Endodermal cell (in vitro differentiated cells): ENCODE data around the gene LYL1. TPM values are rescaled to one million over a fixed set of nuclear protein-coding genes. Genes with fewer than 3 reads are reported as not detected.

ENCODE experiments used
- DNase-seq: peaks from one replicate; pipeline ENCODE4 v3.0.0-alpha.2; 2017
- H3K27ac ChIP-seq: 2 replicates; pipeline ENCODE4 v1.5.1; 2013; ENCODE audit warnings: mild to moderate bottlenecking, low read depth, low read length, moderate library complexity
- H3K27me3 ChIP-seq: 2 replicates; pipeline ENCODE4 v1.6.1; 2013; ENCODE audit warnings: mild to moderate bottlenecking, low read length, moderate library complexity; ENCODE audit not compliant: insufficient read depth, control insufficient read depth, poor library complexity, severe bottlenecking
- H3K36me3 ChIP-seq: 2 replicates; pipeline ENCODE4 v1.7.0; 2013; ENCODE audit warnings: mild to moderate bottlenecking, low read length, moderate library complexity; ENCODE audit not compliant: control insufficient read depth, insufficient read depth
- H3K4me1 ChIP-seq: one replicate; pipeline ENCODE4 v1.7.0; 2013; ENCODE audit warnings: low read length; ENCODE audit not compliant: control insufficient read depth, insufficient read depth
- H3K4me3 ChIP-seq: 2 replicates; pipeline ENCODE4 v1.5.1; 2013; ENCODE audit warnings: mild to moderate bottlenecking, low read length, moderate library complexity
- H3K9ac ChIP-seq: 2 replicates; pipeline ENCODE4 v1.6.1; 2013; ENCODE audit warnings: mild to moderate bottlenecking, low read length, moderate library complexity; ENCODE audit not compliant: poor library complexity, severe bottlenecking; ENCODE audit errors: extremely low read depth
- H3K9me3 ChIP-seq: 2 replicates; pipeline ENCODE4 v1.6.1; 2013; ENCODE audit warnings: mild to moderate bottlenecking, low read length, moderate library complexity; ENCODE audit not compliant: control insufficient read depth
- H3K27ac Mint-ChIP-seq: 2 replicates; pipeline ENCODE4 v1.8.0; 2020; ENCODE audit warnings: mixed read lengths
- H3K27me3 Mint-ChIP-seq: 2 replicates; pipeline ENCODE4 v1.8.0; 2021; ENCODE audit warnings: mild to moderate bottlenecking, mixed read lengths; ENCODE audit not compliant: insufficient read depth
- H3K36me3 Mint-ChIP-seq: 2 replicates; pipeline ENCODE4 v1.8.0; 2020; ENCODE audit warnings: low read depth, mixed read lengths
- H3K4me1 Mint-ChIP-seq: 2 replicates; pipeline ENCODE4 v1.8.0; 2020; ENCODE audit warnings: mixed read lengths
- H3K4me3 Mint-ChIP-seq: 2 replicates; pipeline ENCODE4 v1.8.0; 2020; ENCODE audit warnings: mild to moderate bottlenecking, moderate library complexity, mixed read lengths
- H3K9me3 Mint-ChIP-seq: 2 replicates; pipeline ENCODE4 v1.8.0; 2020; ENCODE audit warnings: mild to moderate bottlenecking, mixed read lengths
- CTCF ChIP-seq: fragments of 200-600 bp; sonication (generic); conservative IDR thresholded peaks from 2 replicates; pipeline ENCODE4 v1.5.0; 2021; ENCODE audit warnings: antibody characterized with exemption, mild to moderate bottlenecking
- WGBS, 2 experiments: methylation state at CpG; one replicate each; pipeline versions ENCODE4 v1.1.5 to v1.1.7; 2013; ENCODE audit warnings: missing lambda C conversion rate in 2 of 2, mixed read lengths in 1 of 2; ENCODE audit not compliant: insufficient coverage in 1 of 2, insufficient read length in 1 of 2; 5-methylcytosine and 5-hydroxymethylcytosine counted together
- total RNA-seq, 2 donors: library from RNA; stranded (reverse); fragmentation: NEBNext Ultra II Directional in 1 of 2; extraction: Animal tissue kit (Norgen Biotek cat#: 25700) in 1 of 2; gene quantifications; 2 replicates in 1 of 2; 3 replicates in 1 of 2; pipeline ENCODE4 v1.2.1, GENCODE V29; 2021

The LYL1 gene
- total RNA-seq, 2 donors from 2014 or later = 1.9 to 2.0 TPM

DNA sequence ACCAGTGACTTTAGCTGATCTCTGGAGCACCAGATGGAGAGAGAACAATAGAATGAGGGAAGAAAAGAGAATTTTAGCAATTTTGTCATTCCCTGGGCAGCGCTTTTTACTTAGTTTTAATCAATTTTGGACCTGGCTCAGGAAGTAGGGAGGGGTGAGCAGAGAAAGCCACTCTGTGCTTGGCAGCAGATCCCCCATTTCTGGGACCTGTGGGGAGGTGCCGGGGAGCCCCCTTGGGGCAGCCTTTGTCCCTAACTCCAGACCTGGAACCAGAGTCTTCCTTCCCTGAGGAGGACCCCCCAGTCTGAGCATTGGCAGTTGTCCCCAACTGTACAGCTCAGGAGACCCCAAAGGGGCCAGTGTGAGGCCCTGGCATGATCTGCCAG lies 10.5 kb downstream of the LYL1 start:
- H3K4me3 ChIP-seq = no peak overlapping the region
- H3K27ac ChIP-seq = peak overlapping the region; percentile 98
- no peaks in the 10 kb centered on the region for H3K9me3 Mint-ChIP-seq
- no peaks in the 10 kb centered on the region for H3K36me3 Mint-ChIP-seq
- no peak for DNase-seq
- H3K4me1 Mint-ChIP-seq = peaks cover 21% of the 10 kb centered on the region
- peaks cover 16% of the 10 kb centered on the region for H3K4me1 ChIP-seq
- H3K36me3 ChIP-seq = no peaks in the 10 kb centered on the region
- H3K9me3 ChIP-seq = no peaks in the 10 kb centered on the region
- H3K27me3 Mint-ChIP-seq = peaks cover 62% of the 10 kb centered on the region
- H3K9ac ChIP-seq = no peak overlapping the region
- H3K27ac Mint-ChIP-seq = no peak overlapping the region
- 80 to 94% methylated on average over 1 to 2 of the region's 2 CpGs for WGBS, 2 experiments
- H3K27me3 ChIP-seq = peaks cover 34% of the 10 kb centered on the region
- no peak for TF ChIP-seq CTCF
- no peak overlapping the region for H3K4me3 Mint-ChIP-seq

GRCh38 chr19:13091400-13092157 lies 11.1 kb downstream of the LYL1 start:
- 26 to 47% methylated on average over 12 to 25 of the region's 25 CpGs for WGBS, 2 experiments
- peak; percentile 65 for DNase-seq
- Histone ChIP-seq H3K4me3 (no peak overlapping the region), H3K9ac (no peak overlapping the region), H3K27ac (peak overlapping the region; percentile 98), H3K9me3 (no peaks in the 10 kb centered on the region), H3K4me1 (peaks cover 16% of the 10 kb centered on the region), H3K27me3 (peaks cover 32% of the 10 kb centered on the region), H3K36me3 (no peaks in the 10 kb centered on the region)
- Mint-ChIP-seq H3K27ac (no peak overlapping the region), H3K9me3 (no peaks in the 10 kb centered on the region), H3K4me1 (peaks cover 21% of the 10 kb centered on the region), H3K27me3 (peaks cover 59% of the 10 kb centered on the region), H3K36me3 (no peaks in the 10 kb centered on the region), H3K4me3 (no peak overlapping the region)
- no peak for TF ChIP-seq CTCF

GRCh38 chr19:13090511-13091231 lies 12.0 kb downstream of the LYL1 start:
- Histone ChIP-seq H3K36me3 (no peaks in the 10 kb centered on the region), H3K4me3 (no peak overlapping the region), H3K4me1 (peaks cover 16% of the 10 kb centered on the region), H3K27ac (peak overlapping the region; percentile 98), H3K27me3 (peaks cover 32% of the 10 kb centered on the region), H3K9ac (no peak overlapping the region), H3K9me3 (no peaks in the 10 kb centered on the region)
- Mint-ChIP-seq H3K27ac (no peak overlapping the region), H3K4me1 (peaks cover 18% of the 10 kb centered on the region), H3K36me3 (no peaks in the 10 kb centered on the region), H3K27me3 (peaks cover 57% of the 10 kb centered on the region), H3K9me3 (no peaks in the 10 kb centered on the region), H3K4me3 (no peak overlapping the region)
- TF ChIP-seq CTCF = no peak
- whole genome bisulfite sequencing, 2 experiments = 91 to 92% methylated on average over 4 to 10 of the region's 10 CpGs
- no peak for DNase-seq
